Fibroblast of the aortic adventitia (primary cell): ENCODE data around the gene DOCK1. TPM values are rescaled to one million over a fixed set of nuclear protein-coding genes. Genes with fewer than 3 reads are reported as not detected.
"Not testable (repeated sequence)": the region's sequence is repeated elsewhere in the genome, so short reads cannot be mapped to it uniquely, and the experiment has no call there.

Experiments
- DNase-seq: peaks from one replicate; pipeline ENCODE4 v3.0.0-alpha.2; 2010; ENCODE audit warnings: low read depth
- H3K4me3 ChIP-seq: 2 replicates; pipeline ENCODE4 v1.5.1; 2011; ENCODE audit warnings: low read depth, mild to moderate bottlenecking, control low read depth, low read length, moderate library complexity
- CTCF ChIP-seq: IDR thresholded peaks from 2 replicates; pipeline ENCODE4 v1.5.1; 2011; ENCODE audit warnings: mild to moderate bottlenecking, low read length, control low read depth, inconsistent platforms; ENCODE audit not compliant: insufficient read depth
- total RNA-seq: library from RNA; depleted of rRNA; stranded (reverse); fragments of >200 nt; gene quantifications from 2 replicates; pipeline ENCODE4 v1.2.3, GENCODE V29; 2012; ENCODE audit warnings: low replicate concordance

Gene DOCK1
- total RNA-seq, 1 donor, result 75.2 TPM

- no peak for DNase-seq
- TF ChIP-seq CTCF, result no peak
- H3K4me3 ChIP-seq, result no peak overlapping the region
Measured at GRCh38 chr10:127303746-127304145, 398.5 kb downstream of the DOCK1 start.

- no peak for DNase-seq
- no peak for TF ChIP-seq CTCF
Measured at GRCh38 chr10:127306479-127306878, 401.3 kb downstream of the DOCK1 start.

GRCh38 chr10:127307338-127307737 is 402.1 kb downstream of the DOCK1 start:
- TF ChIP-seq CTCF, result no peak
- no peak for DNase-seq
- H3K4me3 ChIP-seq, result no peak overlapping the region

More at GRCh38 chr10:127306479-127306878, 401.3 kb downstream of the DOCK1 start:
- no peak overlapping the region for H3K4me3 ChIP-seq

GRCh38 chr10:127308031-127308430 is 402.8 kb downstream of the DOCK1 start:
- H3K4me3 ChIP-seq, result no peak overlapping the region
- no peak for DNase-seq
- TF ChIP-seq CTCF, result no peak

- not testable (repeated sequence) for DNase-seq, H3K4me3 ChIP-seq
Measured at GRCh38 chr10:127309619-127310018, 404.4 kb downstream of the DOCK1 start.

- no peak for TF ChIP-seq CTCF
- no peak for DNase-seq
- no peak overlapping the region for H3K4me3 ChIP-seq
Measured at GRCh38 chr10:127310430-127310829, 405.2 kb downstream of the DOCK1 start.

- no peak for DNase-seq
- H3K4me3 ChIP-seq, result no peak overlapping the region
- TF ChIP-seq CTCF, result no peak
Measured at GRCh38 chr10:127310923-127311322, 405.7 kb downstream of the DOCK1 start.
